Measurements from ENCODE around the gene PPAT.

DNA sequence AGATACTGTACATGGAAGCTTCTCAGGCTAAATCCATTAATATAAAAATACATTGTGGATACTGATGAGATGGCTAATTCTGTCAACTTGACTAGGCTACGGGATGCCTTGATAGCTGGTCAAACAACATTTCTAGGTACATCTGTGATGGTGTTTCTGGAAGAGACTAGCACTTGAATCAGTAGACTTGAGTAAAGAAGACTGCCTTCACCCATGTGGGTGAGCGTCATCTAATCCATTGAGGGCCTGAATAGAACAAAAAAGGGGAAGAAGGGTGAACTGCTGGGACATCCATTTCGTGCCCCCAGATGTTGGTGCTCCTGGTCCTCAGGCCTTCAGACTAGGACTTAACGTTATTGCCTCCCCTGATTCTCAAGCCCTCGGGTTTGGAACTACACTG lies 28.3 kb upstream of the PPAT start:
- TF ChIP-seq, protein P1, sequence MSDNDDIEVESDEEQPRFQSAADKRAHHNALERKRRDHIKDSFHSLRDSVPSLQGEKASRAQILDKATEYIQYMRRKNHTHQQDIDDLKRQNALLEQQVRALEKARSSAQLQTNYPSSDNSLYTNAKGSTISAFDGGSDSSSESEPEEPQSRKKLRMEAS (IDR thresholded peaks at IDR 0.05; ENCODE audit: insufficient read depth, insufficient read length) = no peak
- TF ChIP-seq, protein P2, sequence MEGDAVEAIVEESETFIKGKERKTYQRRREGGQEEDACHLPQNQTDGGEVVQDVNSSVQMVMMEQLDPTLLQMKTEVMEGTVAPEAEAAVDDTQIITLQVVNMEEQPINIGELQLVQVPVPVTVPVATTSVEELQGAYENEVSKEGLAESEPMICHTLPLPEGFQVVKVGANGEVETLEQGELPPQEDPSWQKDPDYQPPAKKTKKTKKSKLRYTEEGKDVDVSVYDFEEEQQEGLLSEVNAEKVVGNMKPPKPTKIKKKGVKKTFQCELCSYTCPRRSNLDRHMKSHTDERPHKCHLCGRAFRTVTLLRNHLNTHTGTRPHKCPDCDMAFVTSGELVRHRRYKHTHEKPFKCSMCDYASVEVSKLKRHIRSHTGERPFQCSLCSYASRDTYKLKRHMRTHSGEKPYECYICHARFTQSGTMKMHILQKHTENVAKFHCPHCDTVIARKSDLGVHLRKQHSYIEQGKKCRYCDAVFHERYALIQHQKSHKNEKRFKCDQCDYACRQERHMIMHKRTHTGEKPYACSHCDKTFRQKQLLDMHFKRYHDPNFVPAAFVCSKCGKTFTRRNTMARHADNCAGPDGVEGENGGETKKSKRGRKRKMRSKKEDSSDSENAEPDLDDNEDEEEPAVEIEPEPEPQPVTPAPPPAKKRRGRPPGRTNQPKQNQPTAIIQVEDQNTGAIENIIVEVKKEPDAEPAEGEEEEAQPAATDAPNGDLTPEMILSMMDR (IDR thresholded peaks at IDR 0.05; ENCODE audit: extremely low read depth in 1 of 2, insufficient read depth in 1 of 2, low read depth in 1 of 2, low read length in 2 of 2) = no peak
- TF ChIP-seq POLR2AphosphoS5 (IDR thresholded peaks at IDR 0.05; ENCODE audit: insufficient read depth, low read depth, low read length) (peak; percentile 38), POLR2A (IDR thresholded peaks at IDR 0.05; ENCODE audit: low read depth, low read length) (peak; percentile 9), EZH2 (IDR thresholded peaks at IDR 0.05; ENCODE audit: borderline replicate concordance, low read depth, low read length, severe bottlenecking) (no peak), JUN (IDR thresholded peaks at IDR 0.05; ENCODE audit: borderline replicate concordance, insufficient read depth, insufficient read length, low read depth) (no peak)
